Stimulated activated CD4-positive, alpha-beta T cell treated with anti-CD3 and anti-CD28 coated beads, Interleukin-4, amount 100 ng/mL, for 24 hours (primary cell): ENCODE results near the gene ZIC5.

Experiments used
- DNase-seq: peaks from one replicate; pipeline ENCODE4 v3.0.0-alpha.2; 2020

Gene ZIC5

GRCh38 chr13:99987154-99988019 lies 15.8 kb upstream of the ZIC5 start:
- DNase-seq: no peak

- DNase-seq: no peak
Observed at GRCh38 chr13:99986741-99987140, 15.2 kb upstream of the ZIC5 start.

GRCh38 chr13:99985886-99986527 lies 14.4 kb upstream of the ZIC5 start:
- DNase-seq: no peak

GRCh38 chr13:99985241-99985874 lies 13.8 kb upstream of the ZIC5 start:
- no peak for DNase-seq

GRCh38 chr13:99984461-99985240 lies 13.1 kb upstream of the ZIC5 start:
- DNase-seq: no peak

- DNase-seq: no peak
Observed at GRCh38 chr13:99983499-99984401, 12.2 kb upstream of the ZIC5 start.

- no peak for DNase-seq
Observed at GRCh38 chr13:99982731-99983498, 11.3 kb upstream of the ZIC5 start.

- no peak for DNase-seq
Observed at GRCh38 chr13:99982036-99982730, 10.6 kb upstream of the ZIC5 start.

- no peak for DNase-seq
Observed at GRCh38 chr13:99981735-99982035, 10.1 kb upstream of the ZIC5 start, which contains the start of gene ZIC2. Gene ZIC2 (plus strand): TSS chr13:99981784. CDS start chr13:99982065, 281 bp downstream.

GRCh38 chr13:99980824-99981734 lies 9.5 kb upstream of the ZIC5 start:
- no peak for DNase-seq

- DNase-seq: peak; percentile 55
Observed at GRCh38 chr13:99980201-99980823, 8.7 kb upstream of the ZIC5 start.

- DNase-seq: no peak
Observed at GRCh38 chr13:99979453-99980200, 8.1 kb upstream of the ZIC5 start.

GRCh38 chr13:99978799-99979452 lies 7.4 kb upstream of the ZIC5 start:
- no peak for DNase-seq

- no peak for DNase-seq
Observed at GRCh38 chr13:99977912-99978798, 6.6 kb upstream of the ZIC5 start.

GRCh38 chr13:99977334-99977911 lies 5.9 kb upstream of the ZIC5 start:
- DNase-seq: no peak

GRCh38 chr13:99976575-99976974 lies 5.0 kb upstream of the ZIC5 start:
- no peak for DNase-seq
